Ovary (tissue), 9 donors: Measurements from ENCODE around the gene TUBA3C. TPM values are rescaled to one million over a fixed set of nuclear protein-coding genes. Genes with fewer than 3 reads are reported as not detected.

Experiments
- DNase-seq, 5 donors: peaks; one replicate each; pipeline ENCODE4 v3.0.0-alpha.2; 2019 to 2020
- H3K27ac ChIP-seq, 2 donors: fragments of 200-600 bp; one replicate each; pipeline versions ENCODE4 v1.5.1 to v1.8.0; 2019 to 2022
- H3K27me3 ChIP-seq: fragments of 200-600 bp; one replicate; pipeline ENCODE4 v1.8.0; 2022
- H3K36me3 ChIP-seq: fragments of 200-600 bp; sonication (generic); one replicate; pipeline ENCODE4 v1.5.1; 2019
- H3K4me1 ChIP-seq: one replicate; pipeline ENCODE4 v1.8.1; 2013; ENCODE audit warnings: mild to moderate bottlenecking, moderate library complexity; ENCODE audit not compliant: insufficient read depth
- H3K4me3 ChIP-seq: fragments of 200-600 bp; sonication (generic); one replicate; pipeline ENCODE4 v1.5.1; 2017
- H3K9me3 ChIP-seq, 2 donors: fragments of 200-600 bp in 1 of 2; sonication (generic) in 1 of 2; one replicate each; pipeline versions ENCODE4 v1.5.1 to v1.8.1; 2013 to 2019; ENCODE audit warnings: mild to moderate bottlenecking in 1 of 2, moderate library complexity in 1 of 2
- CTCF ChIP-seq, 3 donors: fragments of 450-650 bp in 2 of 3; fragments of 200-600 bp in 1 of 3; IDR thresholded peaks; one replicate each; pipeline versions ENCODE4 v1.5.1 to v1.8.0; 2016 to 2022; ENCODE audit warnings: antibody characterized with exemption in 3 of 3, mild to moderate bottlenecking in 1 of 3
- EP300 ChIP-seq: sonication (generic); formaldehyde crosslinking; IDR thresholded peaks from one replicate; pipeline ENCODE4 v1.6.1; 2017; ENCODE audit warnings: antibody characterized with exemption
- POLR2A ChIP-seq: fragments of 450-650 bp; IDR thresholded peaks from one replicate; pipeline ENCODE4 v1.6.1; 2017; ENCODE audit warnings: antibody characterized with exemption, mild to moderate bottlenecking, moderate library complexity
- WGBS, 3 donors: extraction: QIAGEN DNeasy Blood & Tissue Kit in 1 of 3; methylation state at CpG; one replicate each; pipeline versions ENCODE4 v1.1.5 to v1.1.7; 2013 to 2017; 5-methylcytosine and 5-hydroxymethylcytosine counted together
- intact Hi-C, 4 donors: fragments of 100-400 bp; cut with DNase I; formaldehyde crosslinking; loops; one replicate each; pipeline versions ENCODE4 v1.11.0 to v1.15.1; 2022 to 2023
- polyA plus RNA-seq, 2 donors: library from polyadenylated mRNA; stranded (reverse); fragments of 200-250 nt in 1 of 2; fragments of 350-450 nt in 1 of 2; fragmentation: Illumina TruSeq in 1 of 2; extraction: RNeasy Lipid Tissue Mini Kit (QIAGEN cat#74804) in 1 of 2; gene quantifications; one replicate each; pipeline ENCODE4 v1.2.3, GENCODE V29; 2013 to 2014
- total RNA-seq, 7 donors: library from RNA; depleted of rRNA in 2 of 7; stranded (reverse); fragments of >200 nt in 2 of 7; fragmentation: NEBNext Ultra II Directional in 3 of 7; extraction: Animal tissue kit (Norgen Biotek cat#: 25700) in 3 of 7; gene quantifications; one replicate each; pipeline versions ENCODE4 v1.1.0 to v1.2.4, GENCODE V29; 2016 to 2023
- donor health status: DM: no; HTN: no; CAD: no; lungs with moderate emphysema.
- donor health status: DM: no; HTN: no; CAD: no.
- donor health status: Bipolar disorder and iron deficiency.
- donor health status: DM: yes; HTN: yes; CAD: no.
- donor health status: DM: no; HTN: no; CAD: no.
- donor health status: DM: yes; HTN: yes; CAD: no.

The TUBA3C gene
- total and polyA plus RNA-seq, 9 donors: not detected

- no peak for DNase-seq
- no peak overlapping the region for H3K27ac ChIP-seq
- TF ChIP-seq CTCF (IDR thresholded peaks at IDR 0.05): no peak
- no peak for TF ChIP-seq EP300
- TF ChIP-seq POLR2A: no peak
- H3K27me3 ChIP-seq: no peaks in the 10 kb centered on the region
- intact Hi-C loops: no loop called here
- H3K36me3 ChIP-seq: no peaks in the 10 kb centered on the region
- WGBS, 3 donors: 66 to 74% (median 74%) methylated on average over 5 of the region's 5 CpGs
- no peaks in the 10 kb centered on the region for H3K4me1 ChIP-seq
- no peak overlapping the region for H3K4me3 ChIP-seq
- no peaks in the 10 kb centered on the region for H3K9me3 ChIP-seq
These were observed 20.3 kb downstream of the TUBA3C start for GRCh38 chr13:19161308-19161707.

- WGBS, 3 donors: 70 to 71% (median 70%) methylated on average over 9 of the region's 9 CpGs
- Histone ChIP-seq H3K27me3 (no peaks in the 10 kb centered on the region), H3K27ac (no peak overlapping the region), H3K36me3 (no peaks in the 10 kb centered on the region), H3K9me3 (no peaks in the 10 kb centered on the region), H3K4me3 (no peak overlapping the region), H3K4me1 (no peaks in the 10 kb centered on the region)
- TF ChIP-seq CTCF (IDR thresholded peaks at IDR 0.05) (no peak), EP300 (no peak), POLR2A (no peak)
- no peak for DNase-seq
- intact Hi-C loops: no loop called here
These were observed 21.7 kb downstream of the TUBA3C start for GRCh38 chr13:19159761-19160420.

- Histone ChIP-seq H3K36me3 (no peaks in the 10 kb centered on the region), H3K4me1 (no peaks in the 10 kb centered on the region), H3K4me3 (no peak overlapping the region), H3K9me3 (no peaks in the 10 kb centered on the region), H3K27me3 (no peaks in the 10 kb centered on the region), H3K27ac (no peak overlapping the region)
- TF ChIP-seq POLR2A: no peak
- no peak for TF ChIP-seq EP300
- no peak for TF ChIP-seq CTCF (IDR thresholded peaks at IDR 0.05)
- intact Hi-C loops: no loop called here
- 64 to 86% (median 78%) methylated on average over 2 of the region's 2 CpGs for WGBS, 3 donors
- DNase-seq: no peak
These were observed 22.4 kb downstream of the TUBA3C start for GRCh38 chr13:19159181-19159580.

GRCh38 chr13:19158526-19159174 lies 23.0 kb downstream of the TUBA3C start:
- 58 to 71% (median 70%) methylated on average over 9 of the region's 9 CpGs for WGBS, 3 donors
- Histone ChIP-seq H3K27ac (no peak overlapping the region), H3K9me3 (no peaks in the 10 kb centered on the region), H3K36me3 (no peaks in the 10 kb centered on the region), H3K4me1 (no peaks in the 10 kb centered on the region), H3K4me3 (no peak overlapping the region), H3K27me3 (no peaks in the 10 kb centered on the region)
- no peak for DNase-seq
- TF ChIP-seq EP300 (no peak), POLR2A (no peak), CTCF (IDR thresholded peaks at IDR 0.05) (no peak)
- intact Hi-C loops: no loop called here
